Tibial nerve (tissue), 4 donors: Measurements from ENCODE around the gene GABRG3. TPM values are rescaled to one million over a fixed set of nuclear protein-coding genes. Genes with fewer than 3 reads are reported as not detected.

ENCODE experiments used
- DNase-seq, 2 donors: peaks; one replicate each; pipeline ENCODE4 v3.0.0-alpha.2; 2019; ENCODE audit warnings: low spot score in 2 of 2
- H3K27ac ChIP-seq, 4 donors: fragments of 200-600 bp; sonication (generic) in 3 of 4; one replicate each; pipeline ENCODE4 v1.5.1; 2017 to 2019; ENCODE audit warnings: mild to moderate bottlenecking in 1 of 4
- H3K27me3 ChIP-seq, 2 donors: fragments of 200-600 bp; sonication (generic) in 1 of 2; one replicate each; pipeline versions ENCODE4 v1.5.1 to v1.6.0; 2017 to 2019
- H3K36me3 ChIP-seq, 3 donors: fragments of 200-600 bp; sonication (generic); one replicate each; pipeline ENCODE4 v1.5.1; 2018 to 2019
- H3K4me1 ChIP-seq, 4 donors: fragments of 200-600 bp; sonication (generic) in 3 of 4; one replicate each; pipeline ENCODE4 v1.5.1; 2017 to 2019
- H3K4me3 ChIP-seq, 4 donors: fragments of 200-600 bp; sonication (generic) in 3 of 4; one replicate each; pipeline ENCODE4 v1.5.1; 2017 to 2019; ENCODE audit warnings: mild to moderate bottlenecking in 1 of 4, moderate library complexity in 1 of 4
- H3K9me3 ChIP-seq, 4 donors: fragments of 200-600 bp; sonication (generic) in 3 of 4; one replicate each; pipeline ENCODE4 v1.5.1; 2017 to 2019
- EP300 ChIP-seq, 2 donors: sonication (generic); formaldehyde crosslinking; IDR thresholded peaks; one replicate each; pipeline ENCODE4 v1.6.1; 2017; ENCODE audit warnings: antibody characterized with exemption in 2 of 2, mild to moderate bottlenecking in 1 of 2
- POLR2A ChIP-seq, 2 donors: fragments of 450-650 bp; IDR thresholded peaks; one replicate each; pipeline ENCODE4 v1.6.1; 2017; ENCODE audit warnings: antibody characterized with exemption in 2 of 2, mild to moderate bottlenecking in 2 of 2, moderate library complexity in 2 of 2
- WGBS, 2 donors: methylation state at CpG; one replicate each; pipeline ENCODE4 v1.1.5; 2018; 5-methylcytosine and 5-hydroxymethylcytosine counted together
- total RNA-seq, 4 donors: library from RNA; depleted of rRNA; stranded (reverse); fragments of >200 nt; gene quantifications; one replicate each; pipeline ENCODE4 v1.1.0, GENCODE V29; 2016
- TF ChIP-seq, protein P1 (sequence below), 5 experiments: fragments of 200-600 bp in 3 of 5; fragments of 450-650 bp in 2 of 5; sonication (generic) in 3 of 5; IDR thresholded peaks; one replicate each; pipeline ENCODE4 v1.5.1; 2016 to 2019; ENCODE audit warnings: antibody characterized with exemption in 5 of 5, mild to moderate bottlenecking in 3 of 5, moderate library complexity in 2 of 5

The GABRG3 gene
- total RNA-seq, 4 donors from 2014 or later, result not detected

DNA sequence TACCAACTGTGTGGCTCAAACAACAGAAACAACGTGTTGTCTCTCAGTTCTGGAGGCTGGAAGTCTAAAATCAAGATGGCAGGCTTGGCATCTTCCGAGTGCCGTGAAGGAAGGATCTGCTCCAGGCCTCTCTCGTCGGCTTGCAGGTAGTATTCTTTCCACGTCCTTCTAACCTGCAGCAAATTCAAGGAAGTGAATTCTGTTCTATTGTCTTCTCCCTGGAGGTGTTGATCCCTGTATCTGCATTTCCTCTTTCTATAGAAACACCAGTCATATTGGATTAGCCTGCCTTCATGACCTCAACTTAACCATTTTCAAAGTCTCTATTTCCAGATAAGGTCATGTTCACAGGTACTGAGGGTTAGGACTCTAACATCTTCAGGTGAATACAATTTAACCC lies 512.1 kb downstream of the GABRG3 start:
- DNase-seq, result no peak
- 82 to 87% methylated on average over 6 of the region's 6 CpGs for WGBS, 2 donors
- H3K27me3 ChIP-seq, result no peaks in the 10 kb centered on the region
- no peak for TF ChIP-seq POLR2A (IDR thresholded peaks at IDR 0.05)
- TF ChIP-seq EP300 (IDR thresholded peaks at IDR 0.05), result no peak
- TF ChIP-seq, protein P1, sequence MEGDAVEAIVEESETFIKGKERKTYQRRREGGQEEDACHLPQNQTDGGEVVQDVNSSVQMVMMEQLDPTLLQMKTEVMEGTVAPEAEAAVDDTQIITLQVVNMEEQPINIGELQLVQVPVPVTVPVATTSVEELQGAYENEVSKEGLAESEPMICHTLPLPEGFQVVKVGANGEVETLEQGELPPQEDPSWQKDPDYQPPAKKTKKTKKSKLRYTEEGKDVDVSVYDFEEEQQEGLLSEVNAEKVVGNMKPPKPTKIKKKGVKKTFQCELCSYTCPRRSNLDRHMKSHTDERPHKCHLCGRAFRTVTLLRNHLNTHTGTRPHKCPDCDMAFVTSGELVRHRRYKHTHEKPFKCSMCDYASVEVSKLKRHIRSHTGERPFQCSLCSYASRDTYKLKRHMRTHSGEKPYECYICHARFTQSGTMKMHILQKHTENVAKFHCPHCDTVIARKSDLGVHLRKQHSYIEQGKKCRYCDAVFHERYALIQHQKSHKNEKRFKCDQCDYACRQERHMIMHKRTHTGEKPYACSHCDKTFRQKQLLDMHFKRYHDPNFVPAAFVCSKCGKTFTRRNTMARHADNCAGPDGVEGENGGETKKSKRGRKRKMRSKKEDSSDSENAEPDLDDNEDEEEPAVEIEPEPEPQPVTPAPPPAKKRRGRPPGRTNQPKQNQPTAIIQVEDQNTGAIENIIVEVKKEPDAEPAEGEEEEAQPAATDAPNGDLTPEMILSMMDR (IDR thresholded peaks at IDR 0.05), result no peak
- peaks cover 0 to 10% (median 0%) of the 10 kb centered on the region in 4 donors for H3K9me3 ChIP-seq
- no peaks in the 10 kb centered on the region for H3K4me1 ChIP-seq
- H3K27ac ChIP-seq, result no peak overlapping the region
- no peak overlapping the region for H3K4me3 ChIP-seq
- H3K36me3 ChIP-seq, result no peaks in the 10 kb centered on the region

DNA sequence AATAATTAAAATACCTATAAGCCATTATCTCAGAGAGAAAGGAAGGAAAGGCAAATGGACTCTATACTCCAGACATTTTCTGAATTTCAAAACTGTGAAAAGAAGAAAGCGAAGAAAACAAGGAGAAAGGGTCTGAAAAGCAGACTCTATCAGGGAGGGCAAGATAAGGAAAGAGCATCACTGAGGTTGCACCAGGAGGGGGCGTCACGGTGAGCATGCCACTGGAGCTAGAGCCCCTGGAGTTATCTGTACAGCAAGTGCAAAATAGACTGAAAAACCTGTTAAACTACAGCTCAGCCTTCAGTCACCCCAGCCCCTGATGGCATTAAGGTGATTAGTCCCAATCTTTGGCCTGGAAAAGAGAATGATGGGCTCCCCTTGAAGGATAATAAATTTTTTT lies 514.3 kb downstream of the GABRG3 start:
- TF ChIP-seq EP300 (IDR thresholded peaks at IDR 0.05) (no peak), POLR2A (IDR thresholded peaks at IDR 0.05) (no peak)
- TF ChIP-seq, protein P1 (IDR thresholded peaks at IDR 0.05), result no peak
- no peaks in the 10 kb centered on the region for H3K4me1 ChIP-seq
- peaks cover 0 to 10% (median 0%) of the 10 kb centered on the region in 4 donors for H3K9me3 ChIP-seq
- DNase-seq, result no peak
- no peak overlapping the region for H3K4me3 ChIP-seq
- H3K27me3 ChIP-seq, result no peaks in the 10 kb centered on the region
- H3K27ac ChIP-seq, result no peak overlapping the region
- WGBS, 2 donors, result 92 to 96% methylated on average over 3 of the region's 3 CpGs
- no peaks in the 10 kb centered on the region for H3K36me3 ChIP-seq

DNA sequence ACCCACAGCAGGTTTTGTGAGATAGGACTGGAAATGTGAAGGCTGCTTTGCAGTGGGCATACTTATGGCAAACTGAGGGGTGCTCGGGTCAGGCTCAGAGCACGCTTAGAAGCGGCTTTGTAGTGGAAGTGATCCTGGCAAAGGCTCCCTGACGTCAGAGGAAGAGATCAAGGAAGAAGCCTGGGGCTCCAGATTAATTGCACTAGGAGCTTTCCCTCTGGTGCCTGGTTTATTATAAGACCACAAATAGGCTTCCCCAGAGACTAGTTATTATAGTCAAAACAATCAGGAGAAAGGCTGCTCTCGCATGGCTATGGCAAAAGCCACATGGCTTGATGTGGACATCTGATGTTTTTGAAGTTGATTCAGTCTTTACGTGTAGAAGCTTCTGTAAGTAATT lies 515.1 kb downstream of the GABRG3 start:
- Histone ChIP-seq H3K9me3 (peaks cover 0 to 10% (median 0%) of the 10 kb centered on the region in 4 donors), H3K27me3 (no peaks in the 10 kb centered on the region), H3K4me1 (no peaks in the 10 kb centered on the region), H3K36me3 (no peaks in the 10 kb centered on the region), H3K27ac (no peak overlapping the region), H3K4me3 (no peak overlapping the region)
- DNase-seq, result no peak
- TF ChIP-seq POLR2A (IDR thresholded peaks at IDR 0.05), result no peak
- TF ChIP-seq EP300 (IDR thresholded peaks at IDR 0.05), result no peak
- TF ChIP-seq, protein P1 (IDR thresholded peaks at IDR 0.05), result no peak
- 39 to 46% methylated on average over 6 of the region's 6 CpGs for WGBS, 2 donors

DNA sequence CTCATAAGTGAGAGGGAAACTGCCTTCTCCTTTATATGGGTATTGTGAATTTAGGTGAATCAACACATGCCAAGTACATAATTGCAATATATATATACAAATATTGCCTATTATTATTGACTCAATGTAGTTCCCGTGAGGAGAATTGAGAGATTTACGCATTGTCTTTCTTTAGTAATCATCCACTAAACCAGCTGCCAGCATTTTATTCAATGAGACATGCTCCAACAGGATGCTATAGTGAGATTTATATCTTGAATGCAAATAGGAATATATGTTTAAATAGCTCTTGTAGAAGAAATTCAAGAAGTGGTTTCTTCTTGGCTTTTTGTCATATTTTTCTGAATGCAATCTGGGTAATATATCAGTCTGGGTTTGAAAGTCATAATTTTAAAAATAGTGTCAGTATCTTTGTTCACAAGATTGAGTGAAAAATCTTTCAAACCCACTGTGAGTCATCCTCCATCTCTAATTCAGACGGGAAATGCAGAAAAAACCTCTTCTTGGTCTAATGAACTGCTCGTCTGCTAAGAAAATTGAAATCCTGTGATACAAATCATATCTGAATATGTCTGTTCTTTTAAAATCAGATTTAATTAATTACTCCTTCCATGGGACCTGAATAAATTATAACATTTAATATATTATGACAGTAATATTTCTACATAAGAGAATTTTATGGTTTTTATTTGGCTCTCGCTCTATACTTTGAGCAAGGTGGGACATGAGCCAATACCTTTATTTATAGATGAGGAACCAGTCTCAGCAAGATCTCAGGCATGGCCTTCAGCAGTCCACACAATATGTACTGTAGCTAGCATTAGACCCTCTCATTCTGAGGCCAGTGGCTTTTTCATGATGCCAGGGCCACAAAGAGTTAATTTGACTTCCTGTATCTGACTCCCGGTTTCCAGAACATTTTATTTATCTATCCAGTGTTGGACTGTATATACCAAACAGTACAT lies 516.0 kb downstream of the GABRG3 start:
- peaks cover 0 to 10% (median 0%) of the 10 kb centered on the region in 4 donors for H3K9me3 ChIP-seq
- no peak overlapping the region for H3K27ac ChIP-seq
- no peaks in the 10 kb centered on the region for H3K27me3 ChIP-seq
- H3K4me3 ChIP-seq, result no peak overlapping the region
- WGBS, 2 donors, result 56 to 58% methylated on average over 6 of the region's 6 CpGs
- no peaks in the 10 kb centered on the region for H3K36me3 ChIP-seq
- no peak for DNase-seq
- TF ChIP-seq POLR2A (IDR thresholded peaks at IDR 0.05) (no peak), EP300 (IDR thresholded peaks at IDR 0.05) (no peak)
- TF ChIP-seq, protein P1 (IDR thresholded peaks at IDR 0.05), result no peak
- H3K4me1 ChIP-seq, result no peaks in the 10 kb centered on the region

DNA sequence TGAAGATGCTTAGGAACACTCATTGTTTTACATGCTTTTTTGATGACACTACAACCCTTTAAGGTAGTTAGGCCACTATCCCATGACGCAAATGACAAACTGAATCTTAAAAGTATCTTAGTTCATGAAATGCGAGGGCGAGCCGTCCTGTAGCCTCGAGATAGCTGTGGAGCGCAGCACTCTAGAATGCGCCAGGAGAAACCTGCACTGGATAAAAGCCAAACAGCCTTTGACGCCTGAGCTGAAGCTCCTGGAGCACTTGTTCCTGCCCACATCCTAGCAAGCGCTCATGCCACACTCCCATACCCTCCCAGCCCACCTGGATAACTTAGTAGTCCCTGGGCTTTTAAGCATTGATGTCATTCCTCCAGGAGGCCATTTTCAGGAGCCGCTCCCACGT lies 516.9 kb downstream of the GABRG3 start:
- Histone ChIP-seq H3K4me3 (no peak overlapping the region), H3K9me3 (peaks cover 0 to 10% (median 0%) of the 10 kb centered on the region in 4 donors), H3K4me1 (peaks cover 0 to 6% (median 0%) of the 10 kb centered on the region in 4 donors), H3K36me3 (no peaks in the 10 kb centered on the region), H3K27ac (no peak overlapping the region), H3K27me3 (no peaks in the 10 kb centered on the region)
- no peak for DNase-seq
- WGBS, 2 donors, result 88 to 94% methylated on average over 11 of the region's 11 CpGs
- TF ChIP-seq EP300 (IDR thresholded peaks at IDR 0.05) (no peak), POLR2A (IDR thresholded peaks at IDR 0.05) (no peak)
- TF ChIP-seq, protein P1 (IDR thresholded peaks at IDR 0.05), result no peak
